Caco-2 (cell line): ENCODE measurements around the gene PPM1H. TPM values are rescaled to one million over a fixed set of nuclear protein-coding genes. Genes with fewer than 3 reads are reported as not detected.

Experiments
- BruUV-seq: library from RNA; stranded (reverse); fragments of 400-500 nt; replicated peaks from 2 replicates; lab custom pipeline; 2021; lab: Mats Ljungman, UMichigan
- CTCF ChIA-PET: fragments of 300-600 bp; sonication (Branson Sonifier 250); formaldehyde crosslinking; loops from one replicate; lab custom pipeline; 2022; ENCODE audit warnings: antibody characterized with exemption; lab: Charles Lee
- POLR2A ChIA-PET: fragments of 300-600 bp; sonication (Branson Sonifier 250); formaldehyde crosslinking; loops from one replicate; lab custom pipeline; 2022; ENCODE audit warnings: antibody characterized with exemption; lab: Charles Lee
- DNase-seq, 2 experiments: peaks; one replicate each; pipeline versions ENCODE4 v3.0.0 to v3.0.0-alpha.2; 2020 to 2022
- H3K27me3 ChIP-seq: replicated peaks from 2 replicates; pipeline ENCODE4 v1.6.0; 2011; ENCODE audit warnings: low read length; ENCODE audit not compliant: control insufficient read depth, insufficient read depth
- H3K36me3 ChIP-seq: 2 replicates; pipeline ENCODE4 v1.5.1; 2011; ENCODE audit warnings: low read length; ENCODE audit not compliant: control insufficient read depth, insufficient read depth
- H3K4me1 ChIP-seq: fragments of 250-450 bp; sonication (Bioruptor Pico); 2 replicates; pipeline ENCODE4 v1.5.1; 2020; ENCODE audit warnings: mild to moderate bottlenecking
- H3K4me3 ChIP-seq: 2 replicates; pipeline ENCODE4 v1.5.1; 2011; ENCODE audit warnings: low read depth, mild to moderate bottlenecking, control low read depth, low read length
- H3K9me3 ChIP-seq: fragments of 250-450 bp; sonication (Bioruptor Pico); 2 replicates; pipeline ENCODE4 v1.5.1; 2020; ENCODE audit warnings: mild to moderate bottlenecking, moderate library complexity
- H3K27ac Mint-ChIP-seq: one replicate; pipeline ENCODE4 v1.8.0; 2022; ENCODE audit warnings: mixed read lengths; ENCODE audit not compliant: unreplicated experiment
- H3K27me3 Mint-ChIP-seq: one replicate; pipeline ENCODE4 v1.8.0; 2022; ENCODE audit warnings: mixed read lengths; ENCODE audit not compliant: insufficient read depth, unreplicated experiment
- H3K36me3 Mint-ChIP-seq: one replicate; pipeline ENCODE4 v1.8.0; 2022; ENCODE audit warnings: mild to moderate bottlenecking, mixed read lengths; ENCODE audit not compliant: insufficient read depth, unreplicated experiment
- H3K4me1 Mint-ChIP-seq: one replicate; pipeline ENCODE4 v1.8.0; 2022; ENCODE audit warnings: low read depth, mixed read lengths; ENCODE audit not compliant: unreplicated experiment
- H3K4me3 Mint-ChIP-seq: one replicate; pipeline ENCODE4 v1.8.0; 2022; ENCODE audit warnings: mild to moderate bottlenecking, moderate library complexity, mixed read lengths; ENCODE audit not compliant: unreplicated experiment
- H3K9me3 Mint-ChIP-seq: one replicate; pipeline ENCODE4 v1.8.0; 2022; ENCODE audit warnings: mixed read lengths; ENCODE audit not compliant: unreplicated experiment
- intact Hi-C: fragments of 100-400 bp; cut with micrococcal nuclease; formaldehyde crosslinking; loops from one replicate; pipeline ENCODE4 v1.10.0; 2022; ENCODE audit not compliant: unreplicated experiment
- total RNA-seq: library from RNA; stranded (reverse); gene quantifications from 2 replicates; pipeline ENCODE4 v1.2.3, GENCODE V29; 2022
- TF ChIP-seq, protein P1 (sequence below), 2 experiments: fragments of 200-600 bp in 1 of 2; IDR thresholded peaks; 1 replicate in 1 of 2; 2 replicates in 1 of 2; pipeline versions ENCODE4 v1.5.1 to v1.8.0; 2011 to 2022; ENCODE audit warnings: antibody characterized with exemption in 1 of 2, control low read depth in 1 of 2, inconsistent platforms in 1 of 2, low read depth in 1 of 2, low read length in 1 of 2, mild to moderate bottlenecking in 1 of 2, moderate library complexity in 1 of 2; ENCODE audit not compliant: insufficient read depth in 1 of 2, severe bottlenecking in 1 of 2, unreplicated experiment in 1 of 2

The PPM1H gene
- total RNA-seq, 1 experiment from 2014 or later = 151 TPM

DNA sequence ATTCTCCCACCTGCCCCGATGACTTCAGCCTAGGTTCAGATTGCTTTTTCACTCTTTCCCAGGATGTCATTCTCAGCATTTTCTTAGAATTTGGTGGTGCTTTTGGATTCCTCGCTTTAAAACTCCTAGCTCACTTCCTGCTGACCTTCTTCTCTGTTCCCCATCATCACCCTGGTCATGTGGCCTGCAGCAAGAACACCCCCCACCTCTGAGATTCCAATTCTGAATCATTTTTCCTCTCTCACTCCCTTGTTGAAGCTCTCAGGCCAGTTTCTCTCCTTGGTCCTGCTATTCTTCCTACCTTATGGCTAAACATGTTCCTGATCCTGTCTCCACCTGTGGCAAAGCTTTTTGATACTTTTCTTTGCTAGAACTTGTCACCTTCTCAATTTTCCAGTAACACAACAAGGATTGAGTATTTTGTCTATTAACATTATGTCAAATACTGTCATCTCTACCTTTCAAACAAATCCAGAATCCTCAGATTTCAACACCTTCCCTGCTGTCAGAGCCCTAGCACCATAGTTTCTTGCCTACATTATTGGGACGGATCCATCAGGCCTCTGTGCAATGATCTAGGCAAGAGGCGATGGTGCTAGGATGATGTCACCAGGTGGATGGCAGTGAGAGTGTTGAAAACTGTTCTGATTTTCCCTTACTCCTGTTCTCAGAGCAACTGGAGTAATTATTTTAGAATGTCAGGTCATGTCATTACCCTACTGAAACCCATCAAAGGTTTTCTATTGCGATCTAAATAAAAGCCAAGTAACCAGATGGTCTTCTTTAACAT lies 234.7 kb downstream of the PPM1H start:
- H3K27me3 ChIP-seq = no peaks in the 10 kb centered on the region
- peaks cover 42% of the 10 kb centered on the region for H3K36me3 Mint-ChIP-seq
- H3K27me3 Mint-ChIP-seq = no peaks in the 10 kb centered on the region
- no peaks in the 10 kb centered on the region for H3K9me3 Mint-ChIP-seq
- no peak overlapping the region for H3K27ac Mint-ChIP-seq
- POLR2A ChIA-PET = no interaction called here
- peaks cover 2% of the 10 kb centered on the region; the same call in 1 of the 2 replicates for H3K36me3 ChIP-seq
- BruUV-seq = no TSS peak
- CTCF ChIA-PET = no interaction called here
- intact Hi-C loops = no loop called here
- TF ChIP-seq, protein P1, sequence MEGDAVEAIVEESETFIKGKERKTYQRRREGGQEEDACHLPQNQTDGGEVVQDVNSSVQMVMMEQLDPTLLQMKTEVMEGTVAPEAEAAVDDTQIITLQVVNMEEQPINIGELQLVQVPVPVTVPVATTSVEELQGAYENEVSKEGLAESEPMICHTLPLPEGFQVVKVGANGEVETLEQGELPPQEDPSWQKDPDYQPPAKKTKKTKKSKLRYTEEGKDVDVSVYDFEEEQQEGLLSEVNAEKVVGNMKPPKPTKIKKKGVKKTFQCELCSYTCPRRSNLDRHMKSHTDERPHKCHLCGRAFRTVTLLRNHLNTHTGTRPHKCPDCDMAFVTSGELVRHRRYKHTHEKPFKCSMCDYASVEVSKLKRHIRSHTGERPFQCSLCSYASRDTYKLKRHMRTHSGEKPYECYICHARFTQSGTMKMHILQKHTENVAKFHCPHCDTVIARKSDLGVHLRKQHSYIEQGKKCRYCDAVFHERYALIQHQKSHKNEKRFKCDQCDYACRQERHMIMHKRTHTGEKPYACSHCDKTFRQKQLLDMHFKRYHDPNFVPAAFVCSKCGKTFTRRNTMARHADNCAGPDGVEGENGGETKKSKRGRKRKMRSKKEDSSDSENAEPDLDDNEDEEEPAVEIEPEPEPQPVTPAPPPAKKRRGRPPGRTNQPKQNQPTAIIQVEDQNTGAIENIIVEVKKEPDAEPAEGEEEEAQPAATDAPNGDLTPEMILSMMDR (IDR thresholded peaks at IDR 0.05; ENCODE audit: insufficient read depth in 1 of 2, low read depth in 1 of 2, low read length in 1 of 2, severe bottlenecking in 1 of 2, unreplicated experiment in 1 of 2) = no peak
- DNase-seq = no peak
- no peak overlapping the region for H3K4me3 Mint-ChIP-seq
- no peaks in the 10 kb centered on the region for H3K9me3 ChIP-seq
- H3K4me1 ChIP-seq = no peaks in the 10 kb centered on the region
- peaks cover 7% of the 10 kb centered on the region for H3K4me1 Mint-ChIP-seq
- H3K4me3 ChIP-seq = no peak overlapping the region

DNA sequence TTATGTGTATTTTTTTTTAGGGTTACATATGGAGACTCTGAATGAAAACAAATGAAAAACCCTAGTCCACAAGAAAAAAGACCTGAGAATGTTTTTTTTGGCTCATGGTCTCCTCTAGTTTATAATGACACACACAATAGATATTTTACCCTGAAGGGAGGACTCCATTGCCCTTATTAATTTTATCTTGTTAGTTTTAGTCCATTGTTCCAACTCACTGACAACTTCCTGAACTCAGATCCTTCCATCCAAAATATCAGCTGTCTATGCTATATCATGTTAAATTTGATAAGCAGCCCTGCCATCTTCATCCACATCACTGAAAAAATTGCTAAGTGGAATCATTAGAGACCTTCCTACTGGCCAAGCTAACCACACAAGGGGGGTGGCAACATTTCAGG lies 236.2 kb downstream of the PPM1H start:
- Histone ChIP-seq H3K27me3 (no peaks in the 10 kb centered on the region), H3K36me3 (peaks cover 2% of the 10 kb centered on the region; the same call in 1 of the 2 replicates), H3K4me3 (no peak overlapping the region), H3K4me1 (no peaks in the 10 kb centered on the region), H3K9me3 (no peaks in the 10 kb centered on the region)
- CTCF ChIA-PET = no interaction called here
- intact Hi-C loops = no loop called here
- H3K9me3 Mint-ChIP-seq = no peaks in the 10 kb centered on the region
- no peak for DNase-seq
- BruUV-seq = no TSS peak
- TF ChIP-seq, protein P1 (IDR thresholded peaks at IDR 0.05; ENCODE audit: insufficient read depth in 1 of 2, low read depth in 1 of 2, low read length in 1 of 2, severe bottlenecking in 1 of 2, unreplicated experiment in 1 of 2) = no peak
- POLR2A ChIA-PET = no interaction called here
- H3K27ac Mint-ChIP-seq = no peak overlapping the region
- H3K27me3 Mint-ChIP-seq = no peaks in the 10 kb centered on the region
- peaks cover 46% of the 10 kb centered on the region for H3K36me3 Mint-ChIP-seq
- no peak overlapping the region for H3K4me3 Mint-ChIP-seq
- H3K4me1 Mint-ChIP-seq = peaks cover 3% of the 10 kb centered on the region

DNA sequence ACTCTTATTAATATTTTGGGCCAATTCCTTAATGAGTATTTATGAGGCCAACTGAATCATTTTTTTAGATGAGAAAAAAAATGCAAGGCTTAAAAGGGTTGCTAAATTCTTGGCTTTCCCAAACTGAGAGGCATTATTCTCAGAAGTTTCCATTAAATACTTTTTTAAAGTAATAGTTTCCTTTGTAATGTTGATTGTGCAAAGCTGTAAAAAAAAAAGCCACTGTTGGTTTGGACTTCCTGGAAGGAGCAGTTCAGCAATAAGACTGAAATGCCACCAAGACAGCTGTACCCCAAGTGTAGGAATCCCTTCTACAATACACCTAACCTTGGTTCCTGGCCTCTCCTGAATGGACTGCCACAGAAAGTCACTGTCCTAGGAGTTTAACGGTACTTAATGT lies 237.1 kb downstream of the PPM1H start:
- Histone ChIP-seq H3K9me3 (no peaks in the 10 kb centered on the region), H3K4me3 (no peak overlapping the region), H3K36me3 (peaks cover 3% of the 10 kb centered on the region; the same call in 1 of the 2 replicates), H3K27me3 (no peaks in the 10 kb centered on the region), H3K4me1 (no peaks in the 10 kb centered on the region)
- intact Hi-C loops = no loop called here
- Mint-ChIP-seq H3K27ac (no peak overlapping the region), H3K4me3 (no peak overlapping the region), H3K9me3 (no peaks in the 10 kb centered on the region), H3K4me1 (no peaks in the 10 kb centered on the region), H3K36me3 (peaks cover 51% of the 10 kb centered on the region), H3K27me3 (no peaks in the 10 kb centered on the region)
- CTCF ChIA-PET = no interaction called here
- POLR2A ChIA-PET = no interaction called here
- DNase-seq = no peak
- BruUV-seq = no TSS peak
- TF ChIP-seq, protein P1 (IDR thresholded peaks at IDR 0.05; ENCODE audit: insufficient read depth in 1 of 2, low read depth in 1 of 2, low read length in 1 of 2, severe bottlenecking in 1 of 2, unreplicated experiment in 1 of 2) = no peak
